CD4-positive, alpha-beta T cell treated with Interleukin-6 at 100 ng/mL for 8 hours (primary cell): ENCODE data around the gene OR9A4.

Experiments
- DNase-seq: peaks from one replicate; pipeline ENCODE4 v3.0.0-alpha.2; 2020; ENCODE audit warnings: mixed read lengths, low spot score

OR9A4 gene

GRCh38 chr7:141949021-141949420 is 32.8 kb downstream of the OR9A4 start:
- no peak for DNase-seq

DNA sequence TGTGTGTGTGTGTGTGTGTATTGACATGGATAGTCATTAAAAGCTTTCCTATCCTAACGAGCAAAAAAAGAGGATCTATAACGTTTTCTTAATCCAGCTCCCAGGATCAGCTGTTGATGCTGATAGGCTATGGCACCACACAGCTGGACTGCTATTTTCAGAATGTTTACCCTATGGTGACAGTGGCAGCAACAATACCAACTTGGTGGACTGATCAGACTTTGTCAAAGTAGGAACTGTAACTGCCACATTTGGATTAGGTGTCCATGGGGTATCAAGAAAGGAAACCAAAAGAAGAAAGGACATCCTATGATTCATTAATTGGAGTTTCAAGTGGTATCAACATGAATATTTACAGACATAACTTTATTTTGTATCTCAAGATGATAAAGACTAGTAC is 33.3 kb downstream of the OR9A4 start:
- DNase-seq = no peak

- no peak for DNase-seq
Measured at GRCh38 chr7:141949911-141950310, 33.7 kb downstream of the OR9A4 start.

GRCh38 chr7:141950806-141951205 is 34.6 kb downstream of the OR9A4 start:
- DNase-seq = no peak

DNA sequence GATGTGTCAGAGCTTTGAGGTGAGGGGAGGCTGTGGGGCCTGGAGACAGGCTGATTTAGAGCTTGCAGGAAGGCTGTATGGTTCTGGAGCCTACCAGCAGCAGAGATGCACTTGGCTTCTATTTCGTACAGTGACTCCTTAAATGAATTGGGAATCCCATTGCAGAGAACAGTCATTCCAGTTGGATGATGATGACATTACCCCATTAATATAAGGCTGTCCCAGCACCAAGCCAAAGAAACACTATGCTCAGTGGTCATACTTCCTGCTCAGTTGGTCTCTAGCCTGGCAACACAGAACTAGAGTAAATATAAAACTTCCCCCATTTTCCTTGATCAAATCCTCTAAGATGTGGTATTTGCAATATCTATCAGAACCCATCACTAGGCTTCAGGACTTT is 36.3 kb downstream of the OR9A4 start:
- DNase-seq = no peak

- DNase-seq = no peak
Measured at GRCh38 chr7:141954334-141954733, 38.1 kb downstream of the OR9A4 start.

DNA sequence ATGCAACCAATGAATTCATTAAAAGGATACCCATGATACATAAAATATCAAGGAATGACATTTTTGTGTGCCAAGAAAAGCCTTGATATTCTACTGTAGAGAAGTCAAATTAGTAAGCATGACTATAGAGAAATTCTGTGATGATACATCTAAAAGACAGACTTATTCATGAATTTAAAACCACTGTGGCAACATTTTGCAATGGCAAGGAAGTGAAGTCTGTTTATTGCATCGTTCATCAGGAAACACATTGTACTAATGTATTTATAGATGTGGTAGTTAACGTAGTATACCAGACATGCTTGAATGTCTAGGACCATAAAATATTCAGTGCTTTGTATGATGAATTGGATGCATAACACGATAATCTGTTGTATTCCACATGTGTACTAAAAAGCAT is 39.9 kb downstream of the OR9A4 start:
- DNase-seq = no peak

DNA sequence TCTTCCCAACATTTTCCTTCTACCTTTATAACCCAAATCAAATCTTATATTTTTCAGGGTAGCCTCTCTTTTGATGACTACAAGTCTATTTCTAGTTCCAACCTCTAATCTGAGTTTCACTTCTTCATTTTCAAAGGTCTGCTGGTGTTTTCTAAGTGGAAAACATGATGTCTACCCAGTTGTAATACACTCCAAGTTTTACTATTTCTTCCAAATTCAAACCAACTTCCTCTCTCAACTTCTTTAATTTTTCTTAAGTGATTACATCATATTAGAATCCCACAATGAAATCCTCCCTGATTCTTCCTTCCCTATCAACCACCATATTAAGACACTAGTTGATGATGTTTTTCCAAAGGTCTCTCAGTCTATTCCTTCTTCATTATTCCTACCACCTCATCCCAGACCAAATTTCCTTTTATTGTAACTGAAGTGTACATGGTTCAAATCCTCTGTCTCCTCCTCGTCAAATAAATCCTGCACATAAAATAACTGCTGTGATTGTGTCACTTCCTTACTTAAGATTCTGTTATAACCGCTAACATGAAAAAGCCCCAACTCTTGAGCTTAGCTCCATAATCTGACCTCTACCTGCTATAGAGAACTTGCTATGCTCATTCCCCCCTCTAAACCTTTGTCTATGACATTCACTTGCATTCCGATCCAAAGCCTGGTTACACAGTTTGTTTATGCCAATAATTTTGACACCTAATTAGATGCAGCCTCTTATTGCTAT is 44.7 kb downstream of the OR9A4 start:
- no peak for DNase-seq
